ENCODE measurements around the gene SETD4. TPM values are rescaled to one million over a fixed set of nuclear protein-coding genes. Genes with fewer than 3 reads are reported as not detected.

Gene SETD4
- total RNA-seq, 1 experiment from 2014 or later = 22.6 TPM

GRCh38 chr21:36023092-36023480 is 37.2 kb downstream of the SETD4 start:
- ChIA-PET POLR2A (interaction anchor here (0.6 kb wide), 1 partner anchor 46 kb away, joined by 3 read pairs; no protein-coding TSS in a partner anchor), CTCF (interaction anchor here (1.2 kb wide), 2 partner anchors 119 to 1329 kb away, joined by 3 read pairs; no protein-coding TSS in a partner anchor)
- Mint-ChIP-seq H3K4me1 (ENCODE audit: insufficient read depth, unreplicated experiment) (no peaks in the 10 kb centered on the region), H3K27me3 (ENCODE audit: insufficient read depth, unreplicated experiment) (no peaks in the 10 kb centered on the region), H3K4me3 (ENCODE audit: unreplicated experiment) (no peak overlapping the region), H3K36me3 (ENCODE audit: insufficient read depth, unreplicated experiment) (no peaks in the 10 kb centered on the region), H3K27ac (ENCODE audit: low read depth, unreplicated experiment) (no peak overlapping the region), H3K9me3 (ENCODE audit: unreplicated experiment) (no peaks in the 10 kb centered on the region)
- no peak for TF ChIP-seq CTCF (IDR thresholded peaks at IDR 0.05; ENCODE audit: unreplicated experiment)
- DNase-seq (ENCODE audit: unreplicated experiment) = no peak
- no TSS peak for BruUV-seq (replicated peaks)
- intact Hi-C loops (cut with micrococcal nuclease) = no loop called here

DNA sequence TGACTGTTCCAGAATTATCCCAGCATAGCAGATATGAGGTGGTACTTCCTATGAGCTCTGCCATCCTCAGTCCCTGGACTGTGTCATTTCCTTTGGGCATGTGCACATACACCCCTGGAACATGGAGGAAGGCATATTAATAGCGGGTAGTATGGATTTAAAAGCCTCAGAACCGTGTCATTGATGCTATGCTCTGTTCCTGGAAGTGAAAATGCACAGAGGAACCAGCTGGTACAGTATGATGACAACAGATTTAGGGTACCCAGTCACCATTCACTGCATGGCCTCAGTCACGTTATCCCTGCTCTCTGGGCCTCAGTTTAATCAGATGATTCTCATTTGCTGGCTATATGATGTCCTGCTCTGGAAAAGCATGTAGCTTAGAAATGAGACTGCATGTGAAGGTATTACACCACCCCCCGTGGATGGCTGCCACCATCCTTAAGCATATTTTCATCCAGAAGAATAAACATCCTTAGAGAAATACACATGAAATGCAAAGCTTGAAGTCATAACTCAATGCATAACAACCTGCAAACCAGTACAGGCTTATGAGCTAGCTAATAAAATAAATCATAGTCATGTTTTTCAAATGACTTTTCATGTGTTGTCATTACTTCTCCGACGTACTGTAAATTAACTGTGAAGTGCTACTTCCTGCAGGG is 37.8 kb downstream of the SETD4 start:
- intact Hi-C loops (cut with micrococcal nuclease) = no loop called here
- H3K9me3 Mint-ChIP-seq (ENCODE audit: unreplicated experiment) = no peaks in the 10 kb centered on the region
- no peak for DNase-seq (ENCODE audit: unreplicated experiment)
- TF ChIP-seq CTCF (IDR thresholded peaks at IDR 0.05; ENCODE audit: unreplicated experiment) = no peak
- ChIA-PET CTCF (interaction anchor here (0.5 to 1.2 kb wide), 3 partner anchors 116 to 1329 kb away, joined by 3 to 4 read pairs (median 3); no protein-coding TSS in a partner anchor), POLR2A (interaction anchor here (0.8 kb wide), 1 partner anchor 81 kb away, joined by 3 read pairs; no protein-coding TSS in a partner anchor)
- H3K4me3 Mint-ChIP-seq (ENCODE audit: unreplicated experiment) = no peak overlapping the region
- H3K4me1 Mint-ChIP-seq (ENCODE audit: insufficient read depth, unreplicated experiment) = no peaks in the 10 kb centered on the region
- no peaks in the 10 kb centered on the region for H3K36me3 Mint-ChIP-seq (ENCODE audit: insufficient read depth, unreplicated experiment)
- no peaks in the 10 kb centered on the region for H3K27me3 Mint-ChIP-seq (ENCODE audit: insufficient read depth, unreplicated experiment)
- no peak overlapping the region for H3K27ac Mint-ChIP-seq (ENCODE audit: low read depth, unreplicated experiment)
- no TSS peak for BruUV-seq (replicated peaks)

DNA sequence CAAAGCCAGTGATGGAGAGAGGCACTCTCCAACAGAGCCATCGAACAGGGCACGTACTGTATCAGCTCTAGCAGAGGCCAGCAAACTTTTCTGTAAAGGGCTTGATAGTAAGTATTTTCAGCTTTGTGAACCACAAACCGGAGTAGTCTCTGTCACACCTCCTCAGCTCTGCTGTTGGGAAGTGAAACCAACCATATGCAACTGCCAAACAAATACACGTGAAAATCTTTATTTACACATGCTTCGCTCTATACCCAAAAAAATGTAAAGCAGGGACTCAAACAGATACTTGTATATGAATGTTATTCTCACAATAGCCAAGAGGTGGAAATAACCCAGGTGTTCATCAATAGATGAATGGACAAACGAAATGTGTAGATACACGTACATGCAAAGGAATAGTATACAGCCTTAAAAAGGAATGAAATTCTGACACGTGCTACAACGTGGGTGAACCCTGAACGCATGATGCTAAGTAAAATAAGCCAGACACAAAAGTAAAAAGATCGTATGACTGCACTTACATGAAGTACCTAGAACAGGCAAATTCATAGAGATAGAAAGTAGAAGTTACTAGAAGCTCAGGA is 39.0 kb downstream of the SETD4 start:
- POLR2A ChIA-PET = interaction anchor here (0.8 kb wide), 1 partner anchor 80 kb away, joined by 3 read pairs; no protein-coding TSS in a partner anchor

More for the DNA sequence above, 39.0 kb downstream of the SETD4 start:
- Mint-ChIP-seq H3K4me1 (ENCODE audit: insufficient read depth, unreplicated experiment) (no peaks in the 10 kb centered on the region), H3K4me3 (ENCODE audit: unreplicated experiment) (no peak overlapping the region), H3K36me3 (ENCODE audit: insufficient read depth, unreplicated experiment) (no peaks in the 10 kb centered on the region), H3K9me3 (ENCODE audit: unreplicated experiment) (no peaks in the 10 kb centered on the region), H3K27me3 (ENCODE audit: insufficient read depth, unreplicated experiment) (peaks cover 12% of the 10 kb centered on the region), H3K27ac (ENCODE audit: low read depth, unreplicated experiment) (no peak overlapping the region)
- DNase-seq (ENCODE audit: unreplicated experiment) = no peak
- CTCF ChIA-PET = interaction anchor here (0.6 to 0.8 kb wide), 3 partner anchors 71 to 1132 kb away, joined by 3 to 4 read pairs (median 3); no protein-coding TSS in a partner anchor
- intact Hi-C loops (cut with micrococcal nuclease) = no loop called here
- TF ChIP-seq CTCF (IDR thresholded peaks at IDR 0.05; ENCODE audit: unreplicated experiment) = no peak
- no TSS peak for BruUV-seq (replicated peaks)
